ENCODE data around the gene PER1.
A peak's percentile ranks its signal among the peaks of the same experiment; 100 is the strongest.
"Not testable (repeated sequence)": the region's sequence is repeated elsewhere in the genome, so short reads cannot be mapped to it uniquely, and the experiment has no call there.

The PER1 gene

GRCh38 chr17:8173056-8173870 lies 21.1 kb upstream of the PER1 start:
- FAIRE-seq (no peak), DNase-seq (ENCODE audit: low spot score) (peak; percentile 62)

- DNase-seq (ENCODE audit: low spot score); FAIRE-seq: not testable (repeated sequence)
Measured at GRCh38 chr17:8170186-8170585, 18.0 kb upstream of the PER1 start.

GRCh38 chr17:8167526-8167925 lies 15.3 kb upstream of the PER1 start:
- no peak for FAIRE-seq

GRCh38 chr17:8166731-8167130 lies 14.5 kb upstream of the PER1 start:
- DNase-seq (ENCODE audit: low spot score) (no peak), FAIRE-seq (no peak)

More at GRCh38 chr17:8167526-8167925, 15.3 kb upstream of the PER1 start:
- no peak for DNase-seq (ENCODE audit: low spot score)

- DNase-seq (ENCODE audit: low spot score) (no peak), FAIRE-seq (no peak)
Measured at GRCh38 chr17:8164815-8165131, 12.6 kb upstream of the PER1 start.

- FAIRE-seq: no peak
- no peak for DNase-seq (ENCODE audit: low spot score)
Measured at GRCh38 chr17:8163978-8164814, 12.0 kb upstream of the PER1 start.

- DNase-seq (ENCODE audit: low spot score): no peak
- FAIRE-seq: no peak
Measured at GRCh38 chr17:8162997-8163977, 11.1 kb upstream of the PER1 start.

GRCh38 chr17:8162233-8162996 lies 10.2 kb upstream of the PER1 start, which contains the start of gene VAMP2:
Gene VAMP2, minus strand, starts transcription at chr17:8162948. Its CDS starts 69 bp downstream, at chr17:8162879.
- FAIRE-seq (no peak), DNase-seq (ENCODE audit: low spot score) (peak; percentile 61)

GRCh38 chr17:8161289-8162232 lies 9.4 kb upstream of the PER1 start:
- FAIRE-seq (no peak), DNase-seq (ENCODE audit: low spot score) (no peak)

- DNase-seq (ENCODE audit: low spot score) (no peak), FAIRE-seq (no peak)
Measured at GRCh38 chr17:8160741-8161221, 8.6 kb upstream of the PER1 start.

- FAIRE-seq: no peak
- no peak for DNase-seq (ENCODE audit: low spot score)
Measured at GRCh38 chr17:8160224-8160577, 8.0 kb upstream of the PER1 start.

GRCh38 chr17:8159459-8160223 lies 7.4 kb upstream of the PER1 start:
- no peak for DNase-seq (ENCODE audit: low spot score)
- FAIRE-seq: no peak

- no peak for DNase-seq (ENCODE audit: low spot score)
- no peak for FAIRE-seq
Measured at GRCh38 chr17:8159032-8159400, 6.8 kb upstream of the PER1 start.

GRCh38 chr17:8158267-8159031 lies 6.2 kb upstream of the PER1 start:
- DNase-seq (ENCODE audit: low spot score) (peak; percentile 58), FAIRE-seq (no peak)

- DNase-seq (ENCODE audit: low spot score) (peak; percentile 92), FAIRE-seq (peak; percentile 83)
Measured at GRCh38 chr17:8156246-8156992, 4.2 kb upstream of the PER1 start.

GRCh38 chr17:8155996-8156245 lies 3.7 kb upstream of the PER1 start:
- DNase-seq (ENCODE audit: low spot score): no peak
- no peak for FAIRE-seq

- FAIRE-seq (no peak), DNase-seq (ENCODE audit: low spot score) (no peak)
Measured at GRCh38 chr17:8155231-8155995, 3.2 kb upstream of the PER1 start.
